Mammary epithelial cell (primary cell): ENCODE data around the gene HBA2.
"Not testable (repeated sequence)": the region's sequence is repeated elsewhere in the genome, so short reads cannot be mapped to it uniquely, and the experiment has no call there.

ENCODE experiments used
- CTCF ChIP-seq, 2 donors: IDR thresholded peaks in 1 of 2; conservative IDR thresholded peaks in 1 of 2; 2 replicates each; pipeline ENCODE4 v1.5.1; 2011 to 2012; ENCODE audit warnings: inconsistent platforms in 2 of 2, low read length in 2 of 2, mild to moderate bottlenecking in 2 of 2, control low read depth in 1 of 2, low read depth in 1 of 2; ENCODE audit not compliant: insufficient read depth in 1 of 2; ENCODE audit errors: extremely low read depth in 1 of 2
- EZH2 ChIP-seq: IDR thresholded peaks from 2 replicates; pipeline ENCODE4 v1.6.1; 2012; ENCODE audit warnings: low read length, inconsistent platforms, borderline replicate concordance

DNA sequence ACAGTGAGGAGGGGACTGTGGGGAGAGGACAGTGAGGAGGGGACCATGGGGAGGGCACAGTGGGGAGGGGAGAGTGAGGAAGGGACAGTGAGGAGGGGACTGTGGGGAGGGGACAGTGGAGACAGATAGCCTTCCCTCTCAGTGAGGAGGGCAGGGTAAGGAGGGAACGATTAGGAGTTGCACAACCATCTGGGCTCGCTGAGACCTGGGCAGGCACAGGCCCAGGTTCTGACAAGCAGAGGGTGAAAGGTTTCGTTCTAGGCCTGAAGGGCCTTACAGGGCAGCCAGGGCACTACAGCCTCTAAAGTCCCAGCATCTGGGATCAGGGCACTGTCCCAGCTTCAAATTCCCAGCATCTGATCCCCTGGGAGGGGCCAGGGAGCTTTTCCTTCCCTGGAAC is 9.0 kb upstream of the HBA2 start:
- not testable (repeated sequence) for TF ChIP-seq CTCF (conservative IDR thresholded peaks at IDR 0.05 in 1 of 2, IDR thresholded peaks at IDR 0.05 in 1 of 2; ENCODE audit: extremely low read depth in 1 of 2, insufficient read depth in 1 of 2, low read depth in 1 of 2, low read length in 2 of 2); EZH2
